Kidney glomerular epithelial cell (primary cell): Measurements from ENCODE around the gene NPIPB4.
"Not testable (repeated sequence)": the region's sequence is repeated elsewhere in the genome, so short reads cannot be mapped to it uniquely, and the experiment has no call there.

ENCODE experiments used
- DNase-seq: peaks from one replicate; lab custom pipeline; 2025; lab: John Stamatoyannopoulos, UW

The NPIPB4 gene

GRCh38 chr16:21857656-21858055, at the start of gene NPIPB4:
NPIPB4 (minus strand) TSS chr16:21857756; CDS start chr16:21857378, 378 bp downstream.
- not testable (repeated sequence) for DNase-seq

GRCh38 chr16:21898998-21899397, 41.4 kb upstream of the NPIPB4 start:
- not testable (repeated sequence) for DNase-seq

GRCh38 chr16:21881988-21882387, 24.4 kb upstream of the NPIPB4 start:
- not testable (repeated sequence) for DNase-seq

- DNase-seq, result not testable (repeated sequence)
Observed at GRCh38 chr16:21837186-21837585, 20.4 kb downstream of the NPIPB4 start.

GRCh38 chr16:21836334-21836733, 21.2 kb downstream of the NPIPB4 start:
- DNase-seq, result not testable (repeated sequence)

GRCh38 chr16:21835747-21836146, 21.8 kb downstream of the NPIPB4 start:
- DNase-seq, result not testable (repeated sequence)

- DNase-seq, result not testable (repeated sequence)
Observed at GRCh38 chr16:21834211-21834610, 23.3 kb downstream of the NPIPB4 start.

GRCh38 chr16:21829929-21830328, 27.6 kb downstream of the NPIPB4 start:
- DNase-seq, result not testable (repeated sequence)

- DNase-seq, result not testable (repeated sequence)
Observed at GRCh38 chr16:21826067-21826706, 31.4 kb downstream of the NPIPB4 start.

- DNase-seq, result not testable (repeated sequence)
Observed at GRCh38 chr16:21825526-21825925, 32.0 kb downstream of the NPIPB4 start.

- DNase-seq, result not testable (repeated sequence)
Observed at GRCh38 chr16:21823258-21823657, 34.3 kb downstream of the NPIPB4 start.

- not testable (repeated sequence) for DNase-seq
Observed at GRCh38 chr16:21820908-21821465, 36.6 kb downstream of the NPIPB4 start.

GRCh38 chr16:21820028-21820907, 37.3 kb downstream of the NPIPB4 start:
- peak; percentile 9 for DNase-seq

- not testable (repeated sequence) for DNase-seq
Observed at GRCh38 chr16:21819617-21820016, 37.9 kb downstream of the NPIPB4 start.

- not testable (repeated sequence) for DNase-seq
Observed at GRCh38 chr16:21817012-21817411, 40.5 kb downstream of the NPIPB4 start.

GRCh38 chr16:21815694-21816093, 41.9 kb downstream of the NPIPB4 start:
- not testable (repeated sequence) for DNase-seq

GRCh38 chr16:21802375-21802663, 55.2 kb downstream of the NPIPB4 start:
- not testable (repeated sequence) for DNase-seq

GRCh38 chr16:21801538-21802374, 55.8 kb downstream of the NPIPB4 start:
- peak; percentile 48 for DNase-seq

GRCh38 chr16:21798601-21799000, 59.0 kb downstream of the NPIPB4 start:
- not testable (repeated sequence) for DNase-seq

- not testable (repeated sequence) for DNase-seq
Observed at GRCh38 chr16:21793310-21793709, 64.2 kb downstream of the NPIPB4 start.

GRCh38 chr16:21790506-21790905, 67.0 kb downstream of the NPIPB4 start:
- not testable (repeated sequence) for DNase-seq
